ENCODE data around the gene SPATC1L. TPM values are rescaled to one million over a fixed set of nuclear protein-coding genes. Genes with fewer than 3 reads are reported as not detected.
"Not testable (repeated sequence)": the region's sequence is repeated elsewhere in the genome, so short reads cannot be mapped to it uniquely, and the experiment has no call there.

Gene SPATC1L
- total RNA-seq, 1 donor from 2014 or later = 32.8 TPM

DNA sequence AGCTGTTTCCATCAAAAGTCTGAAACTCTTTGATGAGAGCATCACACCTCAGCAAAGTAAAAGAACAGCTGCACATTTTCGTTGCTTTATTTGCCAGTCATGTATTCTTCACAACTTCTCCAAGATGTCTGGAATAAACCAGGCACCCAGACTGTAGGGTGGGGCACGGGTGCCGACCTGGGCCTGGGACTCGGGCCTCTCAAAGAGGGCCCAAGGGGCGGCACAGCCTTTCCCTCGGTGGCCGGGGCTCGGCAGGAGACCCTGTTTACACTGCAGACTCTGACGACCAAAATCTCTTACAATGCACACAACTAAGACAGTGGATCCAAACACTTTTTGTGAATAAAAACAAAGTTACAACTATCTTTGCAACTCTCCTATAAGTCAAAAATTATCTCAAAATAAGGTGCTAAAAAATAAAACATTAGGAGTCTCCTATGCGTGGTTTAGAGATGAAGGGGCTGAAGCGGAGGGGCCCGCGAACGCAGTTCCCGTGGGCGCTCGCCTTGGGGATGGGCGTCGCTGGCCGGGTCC lies 43.6 kb upstream of the SPATC1L start:
- Mint-ChIP-seq H3K27ac (peak overlapping the region; percentile 74), H3K4me3 (ENCODE audit: low read depth) (peak overlapping the region; percentile 79), H3K9me3 (ENCODE audit: low read depth) (peaks cover 13% of the 10 kb centered on the region), H3K36me3 (ENCODE audit: insufficient read depth) (peaks cover 31% of the 10 kb centered on the region), H3K27me3 (no peaks in the 10 kb centered on the region), H3K4me1 (ENCODE audit: low read depth) (peaks cover 33% of the 10 kb centered on the region)
- TF ChIP-seq, protein P1, sequence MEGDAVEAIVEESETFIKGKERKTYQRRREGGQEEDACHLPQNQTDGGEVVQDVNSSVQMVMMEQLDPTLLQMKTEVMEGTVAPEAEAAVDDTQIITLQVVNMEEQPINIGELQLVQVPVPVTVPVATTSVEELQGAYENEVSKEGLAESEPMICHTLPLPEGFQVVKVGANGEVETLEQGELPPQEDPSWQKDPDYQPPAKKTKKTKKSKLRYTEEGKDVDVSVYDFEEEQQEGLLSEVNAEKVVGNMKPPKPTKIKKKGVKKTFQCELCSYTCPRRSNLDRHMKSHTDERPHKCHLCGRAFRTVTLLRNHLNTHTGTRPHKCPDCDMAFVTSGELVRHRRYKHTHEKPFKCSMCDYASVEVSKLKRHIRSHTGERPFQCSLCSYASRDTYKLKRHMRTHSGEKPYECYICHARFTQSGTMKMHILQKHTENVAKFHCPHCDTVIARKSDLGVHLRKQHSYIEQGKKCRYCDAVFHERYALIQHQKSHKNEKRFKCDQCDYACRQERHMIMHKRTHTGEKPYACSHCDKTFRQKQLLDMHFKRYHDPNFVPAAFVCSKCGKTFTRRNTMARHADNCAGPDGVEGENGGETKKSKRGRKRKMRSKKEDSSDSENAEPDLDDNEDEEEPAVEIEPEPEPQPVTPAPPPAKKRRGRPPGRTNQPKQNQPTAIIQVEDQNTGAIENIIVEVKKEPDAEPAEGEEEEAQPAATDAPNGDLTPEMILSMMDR (IDR thresholded peaks at IDR 0.05; ENCODE audit: unreplicated experiment) = no peak
- DNase-seq (ENCODE audit: low spot score, unreplicated experiment) = no peak

- no peak for DNase-seq (ENCODE audit: low spot score, unreplicated experiment)
- H3K27ac Mint-ChIP-seq = peak overlapping the region; percentile 74
- TF ChIP-seq, protein P1 (IDR thresholded peaks at IDR 0.05; ENCODE audit: unreplicated experiment) = no peak
- no peaks in the 10 kb centered on the region for H3K27me3 Mint-ChIP-seq
- peak overlapping the region; percentile 79 for H3K4me3 Mint-ChIP-seq (ENCODE audit: low read depth)
- H3K9me3 Mint-ChIP-seq (ENCODE audit: low read depth) = peaks cover 11% of the 10 kb centered on the region
- H3K36me3 Mint-ChIP-seq (ENCODE audit: insufficient read depth) = peaks cover 24% of the 10 kb centered on the region
- H3K4me1 Mint-ChIP-seq (ENCODE audit: low read depth) = peaks cover 33% of the 10 kb centered on the region
Measured at GRCh38 chr21:46226920-46227599, 42.8 kb upstream of the SPATC1L start.

DNA sequence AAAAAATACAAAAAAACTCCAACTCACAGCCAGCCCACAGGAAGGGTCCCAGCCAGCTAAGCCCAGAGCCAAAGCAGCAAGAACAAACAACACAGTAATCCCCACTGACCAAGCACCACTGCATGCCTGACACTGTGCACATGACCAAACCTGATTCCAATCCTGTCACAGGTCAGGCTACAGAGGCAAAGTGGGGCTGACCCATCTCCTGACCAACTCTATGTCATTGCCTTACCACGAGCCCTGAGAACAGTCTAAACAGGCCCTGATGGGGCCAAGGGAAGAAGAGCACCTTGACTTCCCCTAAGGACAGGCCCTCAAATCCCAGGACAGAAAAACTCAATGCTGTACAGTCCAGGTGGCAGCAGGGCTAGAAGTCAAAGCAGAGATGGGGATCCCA lies 41.9 kb upstream of the SPATC1L start:
- peaks cover 3% of the 10 kb centered on the region for H3K9me3 Mint-ChIP-seq (ENCODE audit: low read depth)
- H3K36me3 Mint-ChIP-seq (ENCODE audit: insufficient read depth) = peaks cover 19% of the 10 kb centered on the region
- TF ChIP-seq, protein P1 (IDR thresholded peaks at IDR 0.05; ENCODE audit: unreplicated experiment) = no peak
- H3K27ac Mint-ChIP-seq = no peak overlapping the region
- no peaks in the 10 kb centered on the region for H3K27me3 Mint-ChIP-seq
- no peak for DNase-seq (ENCODE audit: low spot score, unreplicated experiment)
- peaks cover 33% of the 10 kb centered on the region for H3K4me1 Mint-ChIP-seq (ENCODE audit: low read depth)
- no peak overlapping the region for H3K4me3 Mint-ChIP-seq (ENCODE audit: low read depth)

DNA sequence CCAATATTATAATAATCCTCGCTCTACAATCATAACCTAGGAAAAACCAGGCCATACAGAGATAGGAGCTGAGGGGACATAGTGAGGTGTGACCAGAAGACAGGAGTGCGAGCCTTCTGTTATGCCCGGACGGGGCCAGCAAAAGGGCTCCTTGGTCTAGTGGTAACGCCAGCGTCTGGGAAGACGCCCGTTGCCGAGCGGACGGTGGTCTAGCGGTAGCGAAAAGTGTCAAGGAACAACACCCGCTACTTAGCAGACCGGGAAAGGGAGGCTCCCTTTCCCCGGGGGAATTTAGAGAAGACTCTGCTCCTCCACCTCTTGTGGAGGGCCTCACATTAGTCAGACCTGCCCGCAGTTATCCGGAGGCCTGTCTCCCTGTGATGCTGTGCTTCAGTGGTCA lies 39.4 kb upstream of the SPATC1L start:
- Mint-ChIP-seq H3K36me3 (ENCODE audit: insufficient read depth) (peaks cover 14% of the 10 kb centered on the region), H3K4me1 (ENCODE audit: low read depth) (peaks cover 25% of the 10 kb centered on the region)
- not testable (repeated sequence) for H3K27ac Mint-ChIP-seq; H3K9me3 Mint-ChIP-seq (ENCODE audit: low read depth); H3K4me3 Mint-ChIP-seq (ENCODE audit: low read depth); H3K27me3 Mint-ChIP-seq; DNase-seq (ENCODE audit: low spot score, unreplicated experiment)

DNA sequence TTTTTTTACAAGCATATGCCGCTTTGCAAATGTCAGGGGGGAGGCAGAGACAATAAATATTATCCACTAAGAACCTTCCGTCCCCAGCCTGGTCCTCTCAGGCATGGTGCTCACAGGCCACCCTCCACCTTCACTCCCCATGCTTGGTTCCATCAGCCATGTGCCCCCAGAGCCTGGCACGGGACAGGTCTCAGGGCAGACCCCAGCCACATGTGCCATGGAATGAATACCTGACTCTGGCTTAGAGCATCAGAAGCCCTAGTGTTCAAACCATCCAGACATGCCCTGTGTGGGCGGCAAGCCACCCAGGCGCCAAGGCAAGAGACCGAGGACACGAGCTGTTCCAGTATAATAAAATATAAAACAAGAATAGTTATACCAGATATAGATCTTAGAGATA lies 39.0 kb upstream of the SPATC1L start:
- no peak for DNase-seq (ENCODE audit: low spot score, unreplicated experiment)
- TF ChIP-seq, protein P1 (IDR thresholded peaks at IDR 0.05; ENCODE audit: unreplicated experiment) = no peak
- peaks cover 14% of the 10 kb centered on the region for H3K36me3 Mint-ChIP-seq (ENCODE audit: insufficient read depth)
- H3K27me3 Mint-ChIP-seq = no peaks in the 10 kb centered on the region
- H3K9me3 Mint-ChIP-seq (ENCODE audit: low read depth) = peaks cover 2% of the 10 kb centered on the region
- peaks cover 25% of the 10 kb centered on the region for H3K4me1 Mint-ChIP-seq (ENCODE audit: low read depth)
- H3K27ac Mint-ChIP-seq = no peak overlapping the region
- H3K4me3 Mint-ChIP-seq (ENCODE audit: low read depth) = no peak overlapping the region
